Testis (tissue), 2 donors: ENCODE measurements around the gene DMD.

ENCODE experiments used
- POLR2A ChIP-seq: fragments of 450-650 bp; IDR thresholded peaks from one replicate; pipeline ENCODE4 v1.6.1; 2017; ENCODE audit warnings: antibody characterized with exemption, mild to moderate bottlenecking, moderate library complexity
- TF ChIP-seq, protein P1 (sequence below), 3 experiments: fragments of 450-650 bp in 2 of 3; fragments of 200-600 bp in 1 of 3; sonication (generic) in 1 of 3; IDR thresholded peaks; one replicate each; pipeline ENCODE4 v1.5.1; 2016 to 2019; ENCODE audit warnings: antibody characterized with exemption in 3 of 3, mild to moderate bottlenecking in 2 of 3, moderate library complexity in 1 of 3

GRCh38 chrX:33109858-33110257 is 101.5 kb downstream of the DMD start:
- TF ChIP-seq, protein P1, sequence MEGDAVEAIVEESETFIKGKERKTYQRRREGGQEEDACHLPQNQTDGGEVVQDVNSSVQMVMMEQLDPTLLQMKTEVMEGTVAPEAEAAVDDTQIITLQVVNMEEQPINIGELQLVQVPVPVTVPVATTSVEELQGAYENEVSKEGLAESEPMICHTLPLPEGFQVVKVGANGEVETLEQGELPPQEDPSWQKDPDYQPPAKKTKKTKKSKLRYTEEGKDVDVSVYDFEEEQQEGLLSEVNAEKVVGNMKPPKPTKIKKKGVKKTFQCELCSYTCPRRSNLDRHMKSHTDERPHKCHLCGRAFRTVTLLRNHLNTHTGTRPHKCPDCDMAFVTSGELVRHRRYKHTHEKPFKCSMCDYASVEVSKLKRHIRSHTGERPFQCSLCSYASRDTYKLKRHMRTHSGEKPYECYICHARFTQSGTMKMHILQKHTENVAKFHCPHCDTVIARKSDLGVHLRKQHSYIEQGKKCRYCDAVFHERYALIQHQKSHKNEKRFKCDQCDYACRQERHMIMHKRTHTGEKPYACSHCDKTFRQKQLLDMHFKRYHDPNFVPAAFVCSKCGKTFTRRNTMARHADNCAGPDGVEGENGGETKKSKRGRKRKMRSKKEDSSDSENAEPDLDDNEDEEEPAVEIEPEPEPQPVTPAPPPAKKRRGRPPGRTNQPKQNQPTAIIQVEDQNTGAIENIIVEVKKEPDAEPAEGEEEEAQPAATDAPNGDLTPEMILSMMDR (IDR thresholded peaks at IDR 0.05) = no peak
- no peak for TF ChIP-seq POLR2A
